ENCODE measurements around the gene C1S.
"Not testable (repeated sequence)": the region's sequence is repeated elsewhere in the genome, so short reads cannot be mapped to it uniquely, and the experiment has no call there.

The C1S gene

GRCh38 chr12:7096006-7096932, 35.8 kb downstream of the C1S start:
- Histone ChIP-seq H3K27me3 (ENCODE audit: control insufficient read depth, insufficient read depth, low read length) (no peaks in the 10 kb centered on the region), H3K9ac (ENCODE audit: low read depth, low read length) (no peak overlapping the region), H3K4me3 (ENCODE audit: low read depth, low read length) (no peak overlapping the region), H3K9me3 (ENCODE audit: control insufficient read depth, insufficient read depth, low read length) (no peaks in the 10 kb centered on the region), H3K4me1 (ENCODE audit: control insufficient read depth, insufficient read depth, low read length) (peaks cover 9% of the 10 kb centered on the region), H3K36me3 (ENCODE audit: control insufficient read depth, insufficient read depth, low read length) (peaks cover 6% of the 10 kb centered on the region)

- H3K4me1 ChIP-seq (ENCODE audit: control insufficient read depth, insufficient read depth, low read length): peaks cover 8% of the 10 kb centered on the region
- H3K27me3 ChIP-seq (ENCODE audit: control insufficient read depth, insufficient read depth, low read length): no peaks in the 10 kb centered on the region
- peaks cover 6% of the 10 kb centered on the region for H3K36me3 ChIP-seq (ENCODE audit: control insufficient read depth, insufficient read depth, low read length)
- H3K9ac ChIP-seq (ENCODE audit: low read depth, low read length): no peak overlapping the region
- no peaks in the 10 kb centered on the region for H3K9me3 ChIP-seq (ENCODE audit: control insufficient read depth, insufficient read depth, low read length)
- H3K4me3 ChIP-seq (ENCODE audit: low read depth, low read length): no peak overlapping the region
Measured at GRCh38 chr12:7096979-7097378, 36.5 kb downstream of the C1S start.

- Histone ChIP-seq H3K27me3 (ENCODE audit: control insufficient read depth, insufficient read depth, low read length) (no peaks in the 10 kb centered on the region), H3K36me3 (ENCODE audit: control insufficient read depth, insufficient read depth, low read length) (peaks cover 9% of the 10 kb centered on the region), H3K4me1 (ENCODE audit: control insufficient read depth, insufficient read depth, low read length) (peaks cover 6% of the 10 kb centered on the region), H3K9ac (ENCODE audit: low read depth, low read length) (no peak overlapping the region), H3K4me3 (ENCODE audit: low read depth, low read length) (no peak overlapping the region), H3K9me3 (ENCODE audit: control insufficient read depth, insufficient read depth, low read length) (no peaks in the 10 kb centered on the region)
Measured at GRCh38 chr12:7099290-7099996, 38.9 kb downstream of the C1S start.

GRCh38 chr12:7100239-7100638, 39.7 kb downstream of the C1S start:
- Histone ChIP-seq H3K36me3 (ENCODE audit: control insufficient read depth, insufficient read depth, low read length) (peaks cover 10% of the 10 kb centered on the region), H3K4me1 (ENCODE audit: control insufficient read depth, insufficient read depth, low read length) (peaks cover 6% of the 10 kb centered on the region)

GRCh38 chr12:7101047-7101693, 40.7 kb downstream of the C1S start:
- Histone ChIP-seq H3K4me3 (ENCODE audit: low read depth, low read length) (no peak overlapping the region), H3K4me1 (ENCODE audit: control insufficient read depth, insufficient read depth, low read length) (no peaks in the 10 kb centered on the region), H3K9ac (ENCODE audit: low read depth, low read length) (no peak overlapping the region), H3K9me3 (ENCODE audit: control insufficient read depth, insufficient read depth, low read length) (no peaks in the 10 kb centered on the region), H3K27me3 (ENCODE audit: control insufficient read depth, insufficient read depth, low read length) (no peaks in the 10 kb centered on the region), H3K36me3 (ENCODE audit: control insufficient read depth, insufficient read depth, low read length) (peaks cover 10% of the 10 kb centered on the region)

More at GRCh38 chr12:7100239-7100638, 39.7 kb downstream of the C1S start:
- no peaks in the 10 kb centered on the region for H3K27me3 ChIP-seq (ENCODE audit: control insufficient read depth, insufficient read depth, low read length)
- H3K9me3 ChIP-seq (ENCODE audit: control insufficient read depth, insufficient read depth, low read length): no peaks in the 10 kb centered on the region
- no peak overlapping the region for H3K9ac ChIP-seq (ENCODE audit: low read depth, low read length)
- no peak overlapping the region for H3K4me3 ChIP-seq (ENCODE audit: low read depth, low read length)

- no peaks in the 10 kb centered on the region for H3K4me1 ChIP-seq (ENCODE audit: control insufficient read depth, insufficient read depth, low read length)
- no peaks in the 10 kb centered on the region for H3K9me3 ChIP-seq (ENCODE audit: control insufficient read depth, insufficient read depth, low read length)
- H3K9ac ChIP-seq (ENCODE audit: low read depth, low read length): no peak overlapping the region
- H3K4me3 ChIP-seq (ENCODE audit: low read depth, low read length): no peak overlapping the region
- H3K36me3 ChIP-seq (ENCODE audit: control insufficient read depth, insufficient read depth, low read length): peaks cover 10% of the 10 kb centered on the region
- no peaks in the 10 kb centered on the region for H3K27me3 ChIP-seq (ENCODE audit: control insufficient read depth, insufficient read depth, low read length)
Measured at GRCh38 chr12:7101694-7102131, 41.2 kb downstream of the C1S start.

- Histone ChIP-seq H3K4me1 (ENCODE audit: control insufficient read depth, insufficient read depth, low read length) (no peaks in the 10 kb centered on the region), H3K36me3 (ENCODE audit: control insufficient read depth, insufficient read depth, low read length) (peaks cover 10% of the 10 kb centered on the region), H3K4me3 (ENCODE audit: low read depth, low read length) (no peak overlapping the region), H3K9ac (ENCODE audit: low read depth, low read length) (no peak overlapping the region), H3K9me3 (ENCODE audit: control insufficient read depth, insufficient read depth, low read length) (no peaks in the 10 kb centered on the region), H3K27me3 (ENCODE audit: control insufficient read depth, insufficient read depth, low read length) (no peaks in the 10 kb centered on the region)
Measured at GRCh38 chr12:7102582-7102981, 42.1 kb downstream of the C1S start.

GRCh38 chr12:7103837-7104584, 43.5 kb downstream of the C1S start:
- Histone ChIP-seq H3K27me3 (ENCODE audit: control insufficient read depth, insufficient read depth, low read length) (no peaks in the 10 kb centered on the region), H3K36me3 (ENCODE audit: control insufficient read depth, insufficient read depth, low read length) (peaks cover 10% of the 10 kb centered on the region), H3K9ac (ENCODE audit: low read depth, low read length) (no peak overlapping the region), H3K4me1 (ENCODE audit: control insufficient read depth, insufficient read depth, low read length) (no peaks in the 10 kb centered on the region), H3K4me3 (ENCODE audit: low read depth, low read length) (no peak overlapping the region), H3K9me3 (ENCODE audit: control insufficient read depth, insufficient read depth, low read length) (no peaks in the 10 kb centered on the region)

- no peaks in the 10 kb centered on the region for H3K27me3 ChIP-seq (ENCODE audit: control insufficient read depth, insufficient read depth, low read length)
- no peaks in the 10 kb centered on the region for H3K9me3 ChIP-seq (ENCODE audit: control insufficient read depth, insufficient read depth, low read length)
- peaks cover 3% of the 10 kb centered on the region for H3K4me1 ChIP-seq (ENCODE audit: control insufficient read depth, insufficient read depth, low read length)
- H3K4me3 ChIP-seq (ENCODE audit: low read depth, low read length): no peak overlapping the region
- no peak overlapping the region for H3K9ac ChIP-seq (ENCODE audit: low read depth, low read length)
- H3K36me3 ChIP-seq (ENCODE audit: control insufficient read depth, insufficient read depth, low read length): peaks cover 3% of the 10 kb centered on the region
Measured at GRCh38 chr12:7106082-7106481, 45.6 kb downstream of the C1S start.

GRCh38 chr12:7107181-7107580, 46.7 kb downstream of the C1S start:
- H3K9me3 ChIP-seq (ENCODE audit: control insufficient read depth, insufficient read depth, low read length); H3K4me3 ChIP-seq (ENCODE audit: low read depth, low read length); H3K4me1 ChIP-seq (ENCODE audit: control insufficient read depth, insufficient read depth, low read length); H3K27me3 ChIP-seq (ENCODE audit: control insufficient read depth, insufficient read depth, low read length); H3K36me3 ChIP-seq (ENCODE audit: control insufficient read depth, insufficient read depth, low read length); H3K9ac ChIP-seq (ENCODE audit: low read depth, low read length): not testable (repeated sequence)

- Histone ChIP-seq H3K4me1 (ENCODE audit: control insufficient read depth, insufficient read depth, low read length) (peaks cover 3% of the 10 kb centered on the region), H3K4me3 (ENCODE audit: low read depth, low read length) (peak overlapping the region; percentile 85), H3K36me3 (ENCODE audit: control insufficient read depth, insufficient read depth, low read length) (peaks cover 3% of the 10 kb centered on the region), H3K9ac (ENCODE audit: low read depth, low read length) (peak overlapping the region; percentile 68), H3K27me3 (ENCODE audit: control insufficient read depth, insufficient read depth, low read length) (no peaks in the 10 kb centered on the region), H3K9me3 (ENCODE audit: control insufficient read depth, insufficient read depth, low read length) (no peaks in the 10 kb centered on the region)
Measured at GRCh38 chr12:7107636-7108002, 47.1 kb downstream of the C1S start.
